ENCODE measurements around the gene DENND1A.

DNA sequence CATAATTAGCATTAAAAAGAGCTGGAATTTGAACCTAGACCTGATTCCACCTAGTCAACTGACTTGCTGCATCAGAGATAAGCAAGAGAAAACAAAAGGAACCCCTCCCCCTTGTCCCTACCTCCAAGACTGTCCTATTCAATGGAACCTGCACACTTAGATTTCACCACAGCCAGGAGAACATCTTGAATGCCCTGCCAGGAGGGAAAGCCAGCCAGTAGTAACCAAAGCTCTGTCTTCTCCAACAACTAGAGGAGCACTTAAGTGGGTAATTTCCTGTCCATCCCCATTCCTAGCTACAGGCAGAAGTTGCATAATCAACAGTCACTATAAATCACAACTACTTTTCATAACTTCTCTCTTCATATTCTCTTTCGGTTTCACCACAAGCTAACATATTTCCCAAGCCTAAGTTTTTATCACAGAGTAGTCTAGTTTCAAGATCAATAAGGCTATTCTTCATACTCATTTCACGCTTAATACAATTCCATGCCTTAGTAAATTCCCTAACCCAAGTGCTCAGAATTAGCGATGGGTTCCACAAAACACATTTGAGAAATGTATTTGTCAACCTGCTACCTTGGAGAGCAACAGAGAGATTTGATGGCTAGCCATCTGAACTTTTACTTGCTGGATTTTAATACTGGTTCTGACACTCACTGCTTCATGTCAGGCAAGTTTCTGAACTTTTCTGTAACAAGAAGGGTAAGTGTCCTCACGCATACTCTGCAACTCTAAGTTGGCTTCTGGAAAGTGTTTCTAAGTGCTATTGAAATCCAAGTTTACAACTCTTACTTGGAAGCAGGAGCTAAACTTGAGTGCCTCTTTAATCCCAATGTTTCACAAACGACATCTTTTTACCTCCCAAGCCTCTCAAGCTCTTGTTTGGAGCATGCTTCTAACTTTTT lies 2.0 kb downstream of the DENND1A start:
- no peak for TF ChIP-seq ZNF274 (IDR thresholded peaks at IDR 0.05; ENCODE audit: low read depth, low read length)
- TF ChIP-seq YY1 (IDR thresholded peaks at IDR 0.05; ENCODE audit: insufficient read depth, insufficient read length) = no peak
- no peak for TF ChIP-seq SUZ12 (IDR thresholded peaks at IDR 0.05; ENCODE audit: extremely low read depth, insufficient read depth, insufficient read length)

All from NT2/D1 (cell line).